Jurkat, Clone E6-1 (cell line): Measurements from ENCODE around the gene PCED1B.

Experiments used
- DNase-seq: peaks from one replicate; pipeline ENCODE4 v3.0.0-alpha.2; 2011; ENCODE audit warnings: low read depth, low spot score
- H3K4me3 ChIP-seq: 2 replicates; pipeline ENCODE4 v1.5.1; 2011; ENCODE audit warnings: mild to moderate bottlenecking, low read length, control low read depth, moderate library complexity

PCED1B gene

GRCh38 chr12:47066278-47067025 is 13.0 kb upstream of the PCED1B start:
- no peak for DNase-seq
- no peak overlapping the region for H3K4me3 ChIP-seq

DNA sequence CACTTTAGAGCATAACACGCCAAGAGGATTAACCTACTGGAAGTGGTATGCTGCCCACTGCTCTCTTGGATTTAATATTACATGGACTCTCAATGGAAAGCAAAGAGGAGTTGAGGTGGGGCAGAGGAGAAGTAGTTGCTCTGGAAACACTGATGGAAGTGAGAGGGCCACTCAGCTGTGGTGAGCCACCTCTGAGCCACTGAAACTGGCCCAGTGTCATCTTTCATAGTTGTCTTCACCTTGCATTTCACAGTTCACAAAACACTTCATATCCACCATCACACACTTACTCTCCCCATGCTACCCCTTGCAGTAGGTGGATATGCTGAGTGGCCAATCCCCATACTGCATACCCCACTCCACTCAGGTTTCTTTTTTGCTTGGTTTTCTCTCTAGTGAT is 12.2 kb upstream of the PCED1B start:
- no peak overlapping the region for H3K4me3 ChIP-seq
- DNase-seq, result no peak

DNA sequence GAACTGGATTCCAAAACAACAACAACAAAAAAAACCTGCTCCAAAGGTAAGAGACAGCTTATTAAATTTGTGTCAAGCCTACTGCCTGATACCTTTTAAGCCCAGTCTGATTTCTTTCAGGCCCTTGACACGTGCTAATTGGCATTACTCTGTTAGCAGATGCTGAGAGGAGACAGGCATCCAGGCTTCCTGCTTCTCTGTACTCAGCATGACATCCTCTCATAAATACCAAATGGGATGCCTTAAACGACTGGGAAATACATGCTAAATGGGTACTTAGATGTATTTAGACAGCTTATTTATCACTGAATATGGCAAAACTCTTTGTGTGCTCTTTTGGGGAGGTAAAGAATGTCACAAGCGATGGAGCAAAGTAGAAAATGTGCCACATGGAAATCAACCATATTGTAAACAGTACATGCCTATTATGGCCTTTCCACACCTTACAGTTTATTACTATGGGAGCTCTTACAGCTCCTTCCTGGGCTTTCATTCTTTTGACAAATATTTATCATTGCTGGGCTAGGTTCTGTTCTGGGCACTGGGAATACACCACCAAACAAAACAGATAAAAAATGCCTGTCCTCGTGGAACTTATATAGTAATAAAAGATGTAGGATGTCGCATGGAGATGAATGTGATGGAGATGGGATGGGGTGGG is 11.5 kb upstream of the PCED1B start:
- DNase-seq, result no peak
- no peak overlapping the region for H3K4me3 ChIP-seq

DNA sequence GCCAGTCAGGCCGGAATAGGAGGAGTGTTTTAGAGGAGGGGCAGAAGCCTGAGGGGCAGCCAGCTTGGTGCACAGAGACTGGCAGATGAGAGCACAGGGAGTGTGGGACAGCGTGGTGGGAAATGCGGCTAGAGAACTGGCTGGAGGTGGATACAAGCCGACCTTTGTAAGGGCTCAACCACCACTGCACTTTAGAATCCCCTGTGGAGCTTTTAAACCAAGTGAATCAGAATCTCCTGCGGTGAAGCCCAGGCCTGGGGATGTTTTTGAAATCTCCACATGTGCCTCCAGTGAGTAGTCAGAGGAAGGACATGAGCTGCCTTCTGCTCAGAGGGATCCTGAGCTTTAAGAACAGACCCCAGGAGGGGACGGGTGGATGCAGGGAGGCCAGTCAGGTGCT is 10.9 kb upstream of the PCED1B start:
- H3K4me3 ChIP-seq, result no peak overlapping the region
- no peak for DNase-seq

- no peak for DNase-seq
- H3K4me3 ChIP-seq, result no peak overlapping the region
Measured at GRCh38 chr12:47070310-47070709, 9.1 kb upstream of the PCED1B start.

DNA sequence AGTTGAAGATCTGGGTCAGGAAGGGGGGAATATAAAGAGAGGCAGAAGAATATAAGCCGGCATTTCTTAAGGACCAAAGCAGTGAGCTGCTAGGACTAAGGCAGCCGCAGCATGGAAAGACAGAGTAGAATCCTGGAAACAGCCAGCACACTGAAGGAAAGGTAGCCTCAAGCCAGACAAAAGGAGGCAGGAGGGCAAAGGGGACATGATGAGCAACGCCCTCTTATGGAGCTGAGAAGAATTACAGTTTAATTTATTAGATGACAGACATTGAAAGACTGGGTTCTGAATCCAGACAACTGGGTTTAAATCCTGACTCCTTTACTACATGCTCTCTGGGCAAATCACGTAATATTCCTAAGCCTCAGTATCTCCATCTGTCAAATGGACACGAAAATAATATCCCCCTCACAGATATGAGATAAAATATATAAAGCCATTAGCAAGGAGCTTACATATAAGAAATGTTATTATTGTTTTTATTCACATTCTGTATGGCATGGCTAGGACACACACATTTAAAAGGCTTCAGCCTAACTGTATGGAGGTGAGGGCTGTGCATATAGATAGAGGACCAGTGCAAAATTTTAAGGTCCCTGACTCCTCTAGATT is 8.1 kb upstream of the PCED1B start:
- no peak overlapping the region for H3K4me3 ChIP-seq
- peak; percentile 18 for DNase-seq

DNA sequence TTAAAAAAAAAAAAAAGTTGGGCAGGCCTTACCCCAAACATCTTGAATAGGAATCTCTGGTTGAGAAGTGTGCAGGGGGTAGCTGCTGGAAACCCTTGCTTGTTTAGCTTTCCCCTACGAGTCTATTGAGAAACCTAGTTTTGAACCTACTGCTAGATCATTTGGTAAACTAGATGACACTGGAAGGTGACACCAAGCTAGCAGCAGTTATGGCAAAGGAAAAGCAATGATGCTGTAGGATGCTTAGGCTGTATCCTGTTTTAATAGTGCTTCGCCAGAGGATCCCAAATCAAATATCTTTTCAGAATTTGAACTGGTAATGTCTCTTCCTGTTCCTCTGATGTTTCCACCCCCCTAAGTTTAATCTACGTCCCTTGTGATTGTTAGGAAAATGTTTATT is 5.5 kb upstream of the PCED1B start:
- no peak overlapping the region for H3K4me3 ChIP-seq
- DNase-seq, result no peak

DNA sequence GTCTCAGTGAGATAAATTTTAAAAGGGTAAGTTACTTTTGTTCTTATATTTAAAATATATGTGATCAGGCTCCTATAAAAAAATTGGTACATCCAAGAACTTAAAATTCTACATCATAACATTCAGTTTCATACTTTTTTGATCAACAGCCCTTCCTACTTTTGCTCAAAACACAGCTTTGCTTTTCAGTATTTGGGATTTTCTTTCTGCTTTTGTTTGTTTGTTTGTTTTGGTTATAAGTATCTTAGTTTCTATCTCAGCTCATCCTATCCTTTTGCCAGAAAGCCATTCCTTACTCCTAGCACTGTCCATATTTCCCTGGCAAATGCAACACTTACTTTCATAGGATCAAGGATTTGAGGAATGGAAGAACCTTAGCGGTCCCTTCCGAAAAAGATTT is 4.7 kb upstream of the PCED1B start:
- no peak for DNase-seq
- no peak overlapping the region for H3K4me3 ChIP-seq

DNA sequence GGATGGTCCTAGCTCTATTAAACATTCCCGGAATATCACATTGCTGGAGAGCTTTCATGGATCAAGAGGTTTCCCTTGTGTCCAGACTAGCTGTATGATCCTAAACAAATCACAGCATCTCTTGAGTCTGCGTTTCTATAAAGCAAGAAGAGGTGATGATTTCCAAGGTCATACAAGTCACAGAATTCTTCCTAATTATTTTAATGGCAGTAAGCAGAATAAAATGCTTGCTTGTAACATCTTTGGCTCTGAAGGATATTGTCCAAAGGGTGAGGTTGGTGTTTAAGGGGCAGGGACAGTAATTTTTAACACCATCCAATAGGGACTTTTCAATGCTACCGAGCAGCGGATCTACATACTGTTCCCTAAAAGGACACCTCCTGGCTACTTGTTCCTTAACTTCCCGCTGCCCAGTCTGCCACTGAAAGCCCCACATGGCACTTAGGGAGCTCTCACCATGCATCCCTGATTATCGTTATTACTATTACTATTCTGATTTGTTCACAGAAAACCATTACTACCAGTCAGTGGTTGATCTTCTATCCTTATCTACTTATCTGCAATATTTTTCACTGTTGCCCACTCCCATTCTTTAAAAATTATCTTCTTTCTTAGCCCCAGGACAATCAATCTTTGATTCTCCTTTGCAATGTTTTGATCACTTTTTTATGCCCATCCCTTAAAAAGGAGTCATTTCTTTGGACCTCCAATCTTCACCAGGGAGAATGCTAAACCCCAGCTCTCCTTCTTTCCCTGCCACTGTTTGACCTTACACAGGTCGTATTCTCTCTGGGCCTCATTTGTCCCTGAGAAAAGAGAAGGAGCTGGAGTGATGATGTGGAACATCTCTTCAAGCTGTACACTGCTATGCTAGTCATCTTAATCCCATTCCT is 4.0 kb upstream of the PCED1B start:
- H3K4me3 ChIP-seq, result no peak overlapping the region
- no peak for DNase-seq

DNA sequence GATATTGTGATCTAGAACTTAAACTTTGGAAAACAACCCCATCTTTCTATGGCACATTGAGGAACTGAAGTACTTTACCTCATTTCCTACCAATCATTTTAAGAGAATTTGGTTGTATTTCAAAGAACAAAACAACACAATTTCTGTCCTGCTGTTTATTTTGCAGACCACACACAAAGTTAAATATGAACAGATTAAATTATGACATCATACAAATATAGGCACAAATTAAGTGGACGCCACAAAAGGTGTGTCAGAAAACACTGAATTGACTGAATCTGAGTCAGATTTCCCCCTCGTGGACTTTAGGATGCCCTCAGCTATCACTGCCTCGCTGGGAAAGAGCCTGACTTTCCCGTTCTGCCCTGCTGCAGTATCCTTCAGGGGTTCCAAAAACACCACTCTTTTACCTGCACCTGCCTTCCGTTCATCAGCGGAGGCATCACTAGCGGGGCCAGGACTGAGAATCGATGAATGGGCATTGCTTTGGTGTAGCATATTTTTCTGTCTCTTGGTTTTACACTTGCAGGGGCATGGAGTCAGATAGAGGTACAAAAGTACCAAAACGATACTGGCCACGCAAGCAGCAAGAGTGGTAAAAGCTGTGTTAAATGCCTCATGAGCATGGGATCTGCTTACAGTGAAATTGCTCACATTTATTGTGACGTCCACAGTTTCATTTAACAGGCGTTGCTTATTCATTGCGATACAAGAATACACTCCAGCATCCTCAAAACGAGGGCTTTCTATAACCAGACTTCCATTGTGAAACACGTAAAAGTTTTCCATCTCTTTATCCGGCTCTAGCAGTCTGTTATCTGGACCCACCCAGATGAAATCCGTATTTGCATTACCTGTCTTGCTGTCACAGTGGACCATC is 2.0 kb upstream of the PCED1B start:
- no peak overlapping the region for H3K4me3 ChIP-seq
- DNase-seq, result no peak

GRCh38 chr12:47078086-47078395 is 1.4 kb upstream of the PCED1B start:
- DNase-seq, result no peak
- H3K4me3 ChIP-seq, result no peak overlapping the region

DNA sequence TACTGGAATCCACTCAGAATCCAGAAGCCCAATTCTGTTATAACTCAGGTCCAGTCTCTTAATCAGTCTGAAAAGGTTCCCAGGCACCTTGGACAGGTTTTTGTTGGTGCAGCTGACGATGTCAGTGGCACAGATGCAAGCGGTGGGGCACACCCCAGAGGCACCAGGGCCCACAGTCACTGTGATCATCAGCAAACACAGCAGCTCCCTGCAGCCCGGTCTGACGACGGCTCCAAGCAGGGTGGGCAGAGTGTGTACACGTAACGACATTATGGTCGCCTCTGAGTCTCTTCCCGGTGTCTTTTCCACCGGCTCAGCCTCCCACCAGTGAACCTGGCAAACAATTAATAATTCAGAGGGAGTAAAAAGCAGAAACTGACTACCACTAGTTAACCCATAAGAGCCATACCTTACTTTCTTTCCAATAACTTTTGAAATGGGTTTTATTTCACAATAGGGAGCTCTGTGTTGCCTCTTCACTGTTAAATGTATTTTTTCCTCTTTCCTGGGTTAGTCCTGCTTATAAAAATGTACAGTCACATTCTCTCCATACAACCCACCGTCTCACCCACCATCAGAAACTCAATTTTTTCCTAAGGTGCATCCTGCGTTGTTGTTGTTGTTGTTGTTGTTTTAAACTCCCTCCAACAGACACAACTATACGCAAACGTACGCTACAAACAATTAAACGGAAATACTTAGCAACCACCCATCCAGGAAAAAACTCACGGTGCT is 521 bp upstream of the PCED1B start:
- peak overlapping the region; percentile 56 for H3K4me3 ChIP-seq
- DNase-seq, result no peak

- DNase-seq, result no peak
- no peak overlapping the region for H3K4me3 ChIP-seq
Measured at GRCh38 chr12:47079981-47080724, 732 bp downstream of the PCED1B start.

DNA sequence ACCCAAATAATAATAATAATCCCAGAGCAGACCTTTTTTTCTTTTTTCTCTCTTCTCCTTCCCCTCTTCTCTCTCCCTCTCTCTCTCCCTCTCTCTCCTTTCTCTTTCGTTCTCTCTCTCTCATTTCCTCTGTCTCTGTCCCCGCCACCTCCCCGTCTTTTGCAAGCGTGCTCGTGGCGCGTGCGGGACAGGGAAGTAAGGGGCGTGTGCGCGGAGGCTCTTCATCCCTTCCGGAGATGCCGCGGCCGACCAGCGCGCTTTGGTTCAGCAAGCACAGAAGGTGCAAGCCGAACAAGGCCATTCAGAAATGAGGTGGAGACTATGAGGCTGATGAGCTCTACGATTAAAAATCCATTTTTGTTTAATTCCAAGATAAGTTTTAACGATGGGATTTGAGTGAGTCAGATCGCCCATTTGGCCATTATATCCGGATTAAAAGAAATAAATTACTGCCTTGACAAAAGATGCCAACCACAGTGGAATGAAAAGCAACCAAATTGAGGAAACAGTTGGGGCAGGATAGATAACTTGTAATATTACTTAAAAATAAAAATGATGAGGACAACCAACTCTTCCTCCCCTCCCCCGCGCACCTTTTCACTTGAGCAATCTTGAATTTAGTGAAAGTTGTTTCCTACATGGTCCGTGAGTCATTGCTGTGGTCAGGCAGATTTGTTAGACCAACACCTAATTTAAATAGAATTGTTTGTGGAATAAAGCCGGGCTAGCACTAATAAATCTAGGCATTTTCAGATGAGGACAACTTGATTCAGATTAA is 1.5 kb downstream of the PCED1B start:
- DNase-seq, result no peak
- no peak overlapping the region for H3K4me3 ChIP-seq

GRCh38 chr12:47082283-47082682 is 2.9 kb downstream of the PCED1B start:
- H3K4me3 ChIP-seq, result no peak overlapping the region
- no peak for DNase-seq

DNA sequence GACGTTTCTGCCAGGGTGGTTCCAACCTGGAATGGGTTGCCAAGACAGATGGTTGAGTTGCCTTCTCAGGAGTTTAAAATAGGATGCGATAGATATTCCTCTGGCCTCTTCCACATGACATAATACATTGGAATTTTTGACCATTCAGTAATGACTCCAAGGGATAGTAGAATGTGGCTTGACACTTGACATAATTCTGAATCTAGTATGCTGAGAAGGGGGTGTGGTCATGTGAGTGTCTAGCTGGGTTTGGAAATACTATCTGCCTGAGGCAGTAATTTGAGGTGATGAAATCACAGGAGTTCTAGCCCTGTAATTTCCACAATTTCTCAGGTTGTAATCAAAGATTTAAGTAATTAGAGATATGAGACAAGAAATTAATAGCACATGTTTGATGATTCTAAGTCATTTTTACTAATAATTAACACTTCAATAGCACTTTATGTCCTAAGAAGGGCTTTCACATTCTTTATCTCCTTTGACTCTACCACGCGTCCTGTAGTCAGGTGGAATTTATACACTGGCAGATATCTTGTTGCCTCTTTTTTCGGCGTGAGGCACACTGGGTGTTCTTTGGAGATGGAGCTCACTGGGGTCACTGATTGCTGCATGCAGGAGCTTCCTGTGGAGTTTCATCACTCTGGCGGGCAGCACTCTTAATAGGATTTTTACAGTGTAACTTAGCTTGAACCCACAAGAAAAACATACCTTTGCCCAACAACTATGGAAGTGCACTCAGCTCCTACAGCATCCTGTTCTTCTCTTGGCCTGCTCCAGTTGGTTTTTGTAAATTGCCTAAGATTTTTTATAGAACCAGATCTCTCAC is 3.6 kb downstream of the PCED1B start:
- H3K4me3 ChIP-seq, result no peak overlapping the region
- no peak for DNase-seq
